Stimulated activated CD8-positive, alpha-beta memory T cell treated with anti-CD3 and anti-CD28 coated beads, Interleukin-15, amount 100 ng/mL, for 24 hours (primary cell): ENCODE measurements around the gene DPYSL4.

Experiments used
- DNase-seq: peaks from one replicate; pipeline ENCODE4 v3.0.0-alpha.2; 2020; ENCODE audit warnings: low read depth

DPYSL4 gene

GRCh38 chr10:132243141-132243540 is 56.4 kb downstream of the DPYSL4 start:
- no peak for DNase-seq

- DNase-seq, result no peak
These were observed 56.9 kb downstream of the DPYSL4 start for GRCh38 chr10:132243626-132244025.

- no peak for DNase-seq
These were observed 58.3 kb downstream of the DPYSL4 start for GRCh38 chr10:132245056-132245455.

GRCh38 chr10:132246296-132246695 is 59.5 kb downstream of the DPYSL4 start:
- no peak for DNase-seq

GRCh38 chr10:132247943-132248342 is 61.2 kb downstream of the DPYSL4 start:
- no peak for DNase-seq

- peak; percentile 36 for DNase-seq
These were observed 61.9 kb downstream of the DPYSL4 start for GRCh38 chr10:132248455-132249225.

GRCh38 chr10:132249226-132249724 is 62.5 kb downstream of the DPYSL4 start:
- DNase-seq, result no peak

- DNase-seq, result no peak
These were observed 63.2 kb downstream of the DPYSL4 start for GRCh38 chr10:132249824-132250375.

GRCh38 chr10:132250481-132251475 is 64.0 kb downstream of the DPYSL4 start:
- DNase-seq, result no peak

GRCh38 chr10:132251928-132252327 is 65.2 kb downstream of the DPYSL4 start:
- DNase-seq, result no peak

- DNase-seq, result no peak
These were observed 65.7 kb downstream of the DPYSL4 start for GRCh38 chr10:132252412-132252811.

- no peak for DNase-seq
These were observed 66.4 kb downstream of the DPYSL4 start for GRCh38 chr10:132253092-132253687.

- no peak for DNase-seq
These were observed 68.1 kb downstream of the DPYSL4 start for GRCh38 chr10:132254841-132255240.
